OCI-LY3 (cell line): Measurements from ENCODE around the gene UNC13A.

Experiments
- CTCF ChIP-seq: fragments of 200-600, 300-600 bp; sonication (generic); IDR thresholded peaks from 2 replicates; pipeline ENCODE4 v1.5.1; 2014; ENCODE audit warnings: antibody characterized with exemption, low read length, low read depth
- EZH2phosphoT487 ChIP-seq: fragments of 200-600 bp; shearing (Covaris generic); IDR thresholded peaks from 2 replicates; pipeline ENCODE4 v1.6.1; 2018; ENCODE audit warnings: antibody characterized with exemption, mixed run types, low read depth

DNA sequence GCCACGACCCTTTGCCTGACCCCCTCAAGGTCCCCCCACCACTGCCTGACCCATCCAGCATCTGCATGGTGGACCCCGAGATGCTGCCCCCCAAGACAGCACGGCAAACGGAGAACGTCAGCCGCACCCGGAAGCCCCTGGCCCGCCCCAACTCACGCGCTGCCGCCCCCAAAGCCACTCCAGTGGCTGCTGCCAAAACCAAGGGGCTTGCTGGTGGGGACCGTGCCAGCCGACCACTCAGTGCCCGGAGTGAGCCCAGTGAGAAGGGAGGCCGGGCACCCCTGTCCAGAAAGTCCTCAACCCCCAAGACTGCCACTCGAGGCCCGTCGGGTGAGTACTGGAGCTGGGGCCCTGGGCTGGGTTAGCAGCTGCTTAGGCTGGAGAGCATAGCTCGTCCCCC is 39.7 kb upstream of the UNC13A start:
- TF ChIP-seq CTCF: no peak
- TF ChIP-seq EZH2phosphoT487: no peak
